GM12878 (cell line): ENCODE measurements around the gene LGALS9. TPM values are rescaled to one million over a fixed set of nuclear protein-coding genes. Genes with fewer than 3 reads are reported as not detected.
"Not testable (repeated sequence)": the region's sequence is repeated elsewhere in the genome, so short reads cannot be mapped to it uniquely, and the experiment has no call there.

Source experiments
- ATAC-seq: fragments of 200-7000 bp; cut with Tn5 transposase; 3 replicates; pipeline ENCODE4 v1.9.1; 2020; ENCODE audit warnings: mild to moderate bottlenecking, moderate library complexity
- BruUV-seq: library from RNA; stranded (reverse); fragments of 400-500 nt; replicated peaks from 2 replicates; lab custom pipeline; 2021; lab: Mats Ljungman, UMichigan
- CTCF ChIA-PET: fragments of 300-600 bp; sonication (Branson Sonifier 250); formaldehyde crosslinking; extraction: SDS; loops from one replicate; lab custom pipeline; 2021; ENCODE audit warnings: inconsistent platforms; lab: Yijun Ruan, JAX
- POLR2A ChIA-PET: fragments of 350-600 bp; formaldehyde crosslinking; extraction: SDS; loops from one replicate; lab custom pipeline; 2021; ENCODE audit warnings: inconsistent platforms; lab: Charles Lee
- RAD21 ChIA-PET: fragments of 300-600 bp; sonication (Branson Sonifier 250); formaldehyde crosslinking; loops from one replicate; lab custom pipeline; 2023; ENCODE audit warnings: antibody characterized with exemption; ENCODE audit not compliant: unreplicated experiment; lab: Charles Lee
- SMC1A ChIA-PET: fragments of 300-600 bp; sonication (Branson Sonifier 250); formaldehyde crosslinking; loops from one replicate; lab custom pipeline; 2023; ENCODE audit not compliant: unreplicated experiment, uncharacterized antibody; lab: Charles Lee
- DNase-seq: peaks from one replicate; pipeline ENCODE4 v3.0.0-alpha.2; 2011; ENCODE audit warnings: low read depth, low spot score
- FAIRE-seq: peaks from 3 replicates; lab custom pipeline; 2011; peaks lifted over from hg19 to GRCh38; lab: Jason Lieb, UNC
- H2AFZ ChIP-seq: 2 replicates; pipeline ENCODE4 v1.6.0; 2011; ENCODE audit warnings: low read depth, low read length, control low read depth; ENCODE audit not compliant: control insufficient read depth
- H3K27ac ChIP-seq: 2 replicates; pipeline ENCODE4 v1.5.1; 2011; ENCODE audit warnings: control low read depth; ENCODE audit not compliant: control insufficient read depth, insufficient read depth
- H3K27me3 ChIP-seq, 2 experiments: replicated peaks in 1 of 2; 2 replicates each; pipeline versions ENCODE4 v1.6.0 to v1.6.1; 2011; ENCODE audit warnings: low read length in 1 of 2; ENCODE audit not compliant: control insufficient read depth in 2 of 2, insufficient read depth in 2 of 2
- H3K36me3 ChIP-seq, 2 experiments: 2 replicates each; pipeline ENCODE4 v1.5.1; 2011; ENCODE audit warnings: low read length in 1 of 2; ENCODE audit not compliant: control insufficient read depth in 2 of 2, insufficient read depth in 2 of 2
- H3K4me1 ChIP-seq: 2 replicates; pipeline ENCODE4 v1.6.1; 2011; ENCODE audit warnings: mild to moderate bottlenecking, low read length, moderate library complexity, mixed read lengths; ENCODE audit not compliant: control insufficient read depth, insufficient read depth
- H3K4me2 ChIP-seq: 2 replicates; pipeline ENCODE4 v1.6.0; 2011; ENCODE audit warnings: control low read depth; ENCODE audit not compliant: control insufficient read depth, insufficient read depth
- H3K4me3 ChIP-seq: fragments of 200-600 bp; sonication (generic); 2 replicates; pipeline ENCODE4 v1.5.1; 2016
- H3K79me2 ChIP-seq: 2 replicates; pipeline ENCODE4 v1.6.0; 2011; ENCODE audit warnings: low read length; ENCODE audit not compliant: control insufficient read depth, insufficient read depth
- H3K9ac ChIP-seq: 2 replicates; pipeline ENCODE4 v1.8.0; 2011; ENCODE audit warnings: low read length, control low read depth, mixed read lengths; ENCODE audit not compliant: control insufficient read depth, insufficient read depth
- H3K9me3 ChIP-seq: replicated peaks from 3 replicates; pipeline ENCODE4 v1.5.1; 2011; ENCODE audit warnings: mild to moderate bottlenecking, low read length; ENCODE audit not compliant: control insufficient read depth, insufficient read depth
- H4K20me1 ChIP-seq: 2 replicates; pipeline ENCODE4 v1.6.0; 2011; ENCODE audit not compliant: control insufficient read depth, insufficient read depth
- CHD2 ChIP-seq: IDR thresholded peaks from 2 replicates; pipeline ENCODE4 v1.6.1; 2011; ENCODE audit warnings: low read depth, low read length, improper control_type of control experiment, borderline replicate concordance
- WGBS: methylation state at CpG from one replicate; pipeline ENCODE4 v1.1.6; 2016; ENCODE audit warnings: low lambda C conversion rate; ENCODE audit not compliant: insufficient replicate concordance, insufficient coverage; ENCODE audit errors: missing lambda C conversion rate; 5-methylcytosine and 5-hydroxymethylcytosine counted together
- in situ Hi-C: fragments of 300-500 bp; cut with MboI; formaldehyde crosslinking; loops from 9 replicates; pipeline ENCODE4 v1.14.3; 2018; ENCODE audit warnings: mixed read lengths
- intact Hi-C: fragments of 100-400 bp; cut with micrococcal nuclease; formaldehyde crosslinking; loops from one replicate; pipeline ENCODE4 v1.14.2; 2022; ENCODE audit not compliant: unreplicated experiment
- polyA plus RNA-seq, 11 experiments: library from polyadenylated mRNA; depleted of rRNA in 4 of 11; unstranded in 6 of 11; stranded (reverse) in 5 of 11; fragments of >200 nt; fragmentation: Nextera tagmentation in 4 of 11; fragmentation: Illumina TruSeq in 1 of 11; extraction: Ambion mirVana in 4 of 11; extraction: Trizol in 1 of 11; gene quantifications; 1 replicate in 1 of 11; 2 replicates in 10 of 11; pipeline versions ENCODE4 v1.2.1 to v1.2.3, GENCODE V29; 2011 to 2016; ENCODE audit warnings: inconsistent platforms in 2 of 11, missing spikeins in 2 of 11, low read depth in 1 of 11
- total RNA-seq, 4 experiments: library from RNA; depleted of rRNA in 3 of 4; stranded (reverse); fragments of >200 nt in 3 of 4; fragmentation: Illumina TruSeq in 1 of 4; extraction: Trizol in 1 of 4; gene quantifications; 2 replicates each; pipeline versions ENCODE4 v1.2.1 to v1.2.3, GENCODE V29; 2013 to 2021

Gene LGALS9
- total and polyA plus RNA-seq, 10 of the 15 experiments (the other 5 are each of a cell fraction or from before 2014, with no cell fraction given): 22.5 to 294 (median 155) TPM

GRCh38 chr17:27671977-27672480 lies 41.0 kb downstream of the LGALS9 start:
- CTCF ChIA-PET, in situ Hi-C loops, FAIRE-seq, H3K27me3 ChIP-seq, H3K36me3 ChIP-seq, POLR2A ChIA-PET, SMC1A ChIA-PET, intact Hi-C loops, H3K79me2 ChIP-seq, ATAC-seq, RAD21 ChIA-PET, H3K4me3 ChIP-seq, H3K9ac ChIP-seq, H3K27ac ChIP-seq, H3K4me1 ChIP-seq, H3K4me2 ChIP-seq, BruUV-seq, H2AFZ ChIP-seq, H3K9me3 ChIP-seq, DNase-seq, H4K20me1 ChIP-seq: not testable (repeated sequence)
- 5% methylated on average over 6 of the region's 6 CpGs for WGBS

- ChIA-PET SMC1A (no interaction called here), RAD21 (no interaction called here), CTCF (interaction anchor here (0.8 kb wide), 1 partner anchor 16 kb away, joined by 3 read pairs; no protein-coding TSS in a partner anchor), POLR2A (no interaction called here)
- TF ChIP-seq CHD2: no peak
- intact Hi-C loops (no loop called here), in situ Hi-C loops (no loop called here)
- Histone ChIP-seq H3K4me3 (no peak overlapping the region), H3K4me2 (no peak overlapping the region), H3K27me3 (no peaks in the 10 kb centered on the region), H3K27ac (no peak overlapping the region), H4K20me1 (no peaks in the 10 kb centered on the region), H3K4me1 (no peaks in the 10 kb centered on the region), H3K9ac (no peak overlapping the region), H3K79me2 (no peaks in the 10 kb centered on the region), H3K36me3 (no peaks in the 10 kb centered on the region), H3K9me3 (no peaks in the 10 kb centered on the region), H2AFZ (no peak overlapping the region)
- ATAC-seq (no peak), FAIRE-seq (no peak), DNase-seq (no peak)
- WGBS: 17% methylated on average over 6 of the region's 6 CpGs
- BruUV-seq: no TSS peak
Measured at GRCh38 chr17:27674335-27674734, 43.3 kb downstream of the LGALS9 start.
